Common myeloid progenitor, CD34-positive (primary cell): ENCODE data around the gene FNDC3A.

Experiments
- CTCF ChIA-PET: fragments of 350-600 bp; sonication (Branson Sonifier 250); formaldehyde crosslinking; loops from one replicate; lab custom pipeline; 2021; ENCODE audit warnings: antibody characterized with exemption; lab: Charles Lee
- POLR2A ChIA-PET: fragments of 350-600 bp; sonication (Branson Sonifier 250); formaldehyde crosslinking; loops from one replicate; lab custom pipeline; 2021; ENCODE audit warnings: antibody characterized with exemption; lab: Charles Lee
- DNase-seq, 3 donors: peaks; one replicate each; pipeline versions ENCODE4 v3.0.0 to v3.0.0-alpha.2; 2013
- H3K27ac ChIP-seq, 2 experiments: 1 replicate in 1 of 2; 2 replicates in 1 of 2; pipeline ENCODE4 v1.7.0; 2013; ENCODE audit warnings: inconsistent platforms in 2 of 2, low read length in 2 of 2, mild to moderate bottlenecking in 2 of 2, low read depth in 1 of 2, moderate library complexity in 1 of 2; ENCODE audit not compliant: severe bottlenecking in 2 of 2, insufficient read depth in 1 of 2, poor library complexity in 1 of 2
- H3K27me3 ChIP-seq, 5 experiments: replicated peaks in 2 of 5; 1 replicate in 3 of 5; 2 replicates in 2 of 5; pipeline versions ENCODE4 v1.6.1 to v1.7.0; 2013; ENCODE audit warnings: low read length in 4 of 5, mild to moderate bottlenecking in 2 of 5, moderate library complexity in 2 of 5, inconsistent platforms in 1 of 5; ENCODE audit not compliant: insufficient read depth in 5 of 5, control insufficient read depth in 4 of 5
- H3K36me3 ChIP-seq, 4 experiments: 1 replicate in 2 of 4; 2 replicates in 2 of 4; pipeline versions ENCODE4 v1.6.1 to v1.7.0; 2013; ENCODE audit warnings: low read length in 3 of 4, control low read depth in 1 of 4, mild to moderate bottlenecking in 1 of 4; ENCODE audit not compliant: control insufficient read depth in 4 of 4, insufficient read depth in 4 of 4
- H3K4me1 ChIP-seq, 4 experiments: 1 replicate in 3 of 4; 2 replicates in 1 of 4; pipeline versions ENCODE4 v1.6.1 to v1.7.1; 2013; ENCODE audit warnings: low read length in 3 of 4, mild to moderate bottlenecking in 3 of 4, control low read depth in 1 of 4, inconsistent platforms in 1 of 4, moderate library complexity in 1 of 4; ENCODE audit not compliant: control insufficient read depth in 4 of 4, insufficient read depth in 4 of 4; ENCODE audit errors: control extremely low read depth in 1 of 4
- H3K4me3 ChIP-seq, 7 experiments: 1 replicate in 4 of 7; 2 replicates in 3 of 7; pipeline versions ENCODE4 v1.5.1 to v1.7.0; 2013; ENCODE audit warnings: mild to moderate bottlenecking in 7 of 7, low read length in 6 of 7, moderate library complexity in 6 of 7, inconsistent platforms in 2 of 7, low read depth in 2 of 7, control low read depth in 1 of 7; ENCODE audit not compliant: insufficient read depth in 4 of 7, control insufficient read depth in 1 of 7; ENCODE audit errors: extremely low read depth in 1 of 7
- H3K9me3 ChIP-seq, 5 experiments: 1 replicate in 4 of 5; 2 replicates in 1 of 5; pipeline versions ENCODE4 v1.6.1 to v1.7.1; 2013; ENCODE audit warnings: low read length in 4 of 5, mild to moderate bottlenecking in 2 of 5, inconsistent platforms in 1 of 5, low read depth in 1 of 5, moderate library complexity in 1 of 5; ENCODE audit not compliant: control insufficient read depth in 4 of 5, insufficient read depth in 2 of 5; ENCODE audit errors: control extremely low read depth in 1 of 5
- WGBS: methylation state at CpG from one replicate; pipeline ENCODE4 v1.1.5; 2013; ENCODE audit not compliant: insufficient coverage; 5-methylcytosine and 5-hydroxymethylcytosine counted together

FNDC3A gene

GRCh38 chr13:49253310-49253709 is 277.6 kb downstream of the FNDC3A start:
- ChIA-PET POLR2A (no interaction called here), CTCF (interaction anchor here (1.0 to 5.9 kb wide), 5 partner anchors 14 to 406 kb away, joined by 3 to 53 read pairs (median 3); partner anchors contain the start of gene MLNR)
- Histone ChIP-seq H3K4me1 (peaks cover 29 to 89% (median 39%) of the 10 kb centered on the region in 4 experiments), H3K27me3 (no peaks in the 10 kb centered on the region), H3K9me3 (no peaks in the 10 kb centered on the region), H3K36me3 (peaks cover 12 to 27% (median 16%) of the 10 kb centered on the region in 4 experiments), H3K4me3 (peak overlapping the region in 2 of 7 experiments; percentile 6 to 56), H3K27ac (peak overlapping the region; percentile 61 to 83)
- DNase-seq = peak in 2 of 3 donors; percentile 32 to 40
- WGBS = no CpG with 5 or more reads among the region's 1 CpG

DNA sequence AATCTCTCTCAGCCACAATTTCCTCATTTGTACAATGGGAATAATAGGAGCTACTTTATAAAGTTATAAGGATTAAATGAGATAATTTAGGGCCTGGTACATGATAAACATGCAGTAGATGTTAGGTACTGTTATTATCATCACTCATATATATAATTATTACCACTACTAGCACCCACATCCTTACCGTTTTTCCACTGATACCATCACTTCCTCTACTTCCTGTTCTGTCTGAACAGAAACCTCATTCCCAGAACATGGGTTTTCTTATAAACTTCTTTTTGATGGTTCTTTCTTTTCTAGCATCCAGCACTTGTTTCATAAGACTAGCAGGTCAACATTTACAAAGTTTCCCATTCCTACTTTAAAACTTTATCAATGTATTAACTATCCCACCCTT is 278.3 kb downstream of the FNDC3A start:
- Histone ChIP-seq H3K27ac (peak overlapping the region; percentile 61 to 83), H3K9me3 (no peaks in the 10 kb centered on the region), H3K4me3 (peak overlapping the region in 2 of 7 experiments; percentile 6 to 56), H3K27me3 (no peaks in the 10 kb centered on the region), H3K36me3 (peaks cover 12 to 30% (median 16%) of the 10 kb centered on the region in 4 experiments), H3K4me1 (peaks cover 26 to 86% (median 35%) of the 10 kb centered on the region in 4 experiments)
- 0% methylated on average over 1 of the region's 1 CpG for WGBS
- ChIA-PET POLR2A (no interaction called here), CTCF (interaction anchor here (1.1 to 5.9 kb wide), 4 partner anchors 14 to 34 kb away, joined by 3 to 53 read pairs (median 6); partner anchors contain the start of gene MLNR)
- peak in 2 of 3 donors; percentile 53 to 70 for DNase-seq

DNA sequence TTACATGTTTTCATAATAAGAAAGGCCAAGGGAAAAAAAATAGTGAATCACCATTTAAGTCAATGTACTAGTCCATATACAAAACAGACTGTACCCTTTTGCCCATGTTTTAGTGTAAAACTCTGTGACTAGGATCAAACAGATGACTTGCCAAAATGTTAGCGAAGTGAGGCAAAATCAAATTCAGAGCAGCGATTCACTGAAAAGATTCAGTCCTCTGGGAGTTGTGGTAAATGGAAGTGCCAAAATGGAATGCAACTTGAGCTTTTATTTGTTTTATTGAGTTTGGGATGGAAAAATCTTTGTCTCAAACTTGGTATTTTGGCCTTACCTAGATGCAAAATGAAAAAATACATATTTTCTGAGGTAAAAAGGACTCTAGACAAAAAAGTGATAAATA is 281.1 kb downstream of the FNDC3A start:
- DNase-seq = no peak
- peaks cover 30 to 50% (median 37%) of the 10 kb centered on the region in 4 experiments for H3K36me3 ChIP-seq
- no peaks in the 10 kb centered on the region for H3K9me3 ChIP-seq
- H3K4me1 ChIP-seq = peaks cover 14 to 57% (median 21%) of the 10 kb centered on the region in 4 experiments
- no peaks in the 10 kb centered on the region for H3K27me3 ChIP-seq
- H3K27ac ChIP-seq = peak overlapping the region in 1 of 2 experiments; percentile 12
- H3K4me3 ChIP-seq = no peak overlapping the region
- ChIA-PET CTCF (interaction anchor here (0.7 to 2.1 kb wide), 4 partner anchors 9 to 1086 kb away, joined by 3 to 8 read pairs (median 5); partner anchors contain the start of gene CDADC1), POLR2A (no interaction called here)
- 91% methylated on average over 2 of the region's 2 CpGs for WGBS

DNA sequence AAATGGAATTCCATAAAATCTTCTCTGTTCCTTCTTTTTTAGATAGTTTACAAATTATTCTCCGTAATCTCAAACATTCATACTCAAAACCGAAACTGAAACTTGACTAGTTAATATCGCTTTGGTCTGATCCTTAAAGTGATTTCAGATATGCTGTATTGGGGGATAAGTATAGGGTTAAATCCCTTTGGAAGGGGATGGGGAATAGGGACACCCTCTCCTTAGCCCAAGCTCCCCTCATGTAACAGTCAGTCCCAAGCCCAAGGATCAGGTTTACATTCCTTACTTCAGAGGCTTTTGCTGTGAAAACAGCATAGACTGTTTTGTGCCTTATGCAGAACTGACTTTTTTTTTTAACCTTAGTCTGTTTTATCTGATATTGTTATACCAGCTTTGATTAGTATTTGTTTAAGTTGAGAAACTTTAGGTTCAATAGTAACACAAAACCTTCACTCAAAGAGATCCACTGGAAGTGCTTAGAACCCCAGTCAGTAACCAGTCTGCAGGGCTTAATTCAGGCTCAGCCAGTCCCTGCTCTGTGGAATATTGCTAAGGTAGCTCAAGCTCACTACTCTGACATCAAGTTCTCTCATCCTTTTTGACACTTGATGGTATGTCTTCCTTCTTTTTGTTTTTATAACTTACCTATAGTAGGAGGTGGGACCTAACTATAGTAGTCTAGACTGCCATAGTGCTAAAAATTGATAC is 282.5 kb downstream of the FNDC3A start:
- WGBS = no CpG with 5 or more reads among the region's 3 CpGs
- Histone ChIP-seq H3K36me3 (peaks cover 30 to 57% (median 43%) of the 10 kb centered on the region in 4 experiments), H3K4me3 (peak overlapping the region in 6 of 7 experiments; percentile 31 to 82 (median 61)), H3K4me1 (peaks cover 9 to 43% (median 14%) of the 10 kb centered on the region in 4 experiments), H3K9me3 (no peaks in the 10 kb centered on the region), H3K27ac (peak overlapping the region; percentile 67 to 81), H3K27me3 (no peaks in the 10 kb centered on the region)
- POLR2A ChIA-PET = no interaction called here
- CTCF ChIA-PET = interaction anchor here (0.7 to 2.1 kb wide), 8 partner anchors 10 to 25 kb away, joined by 3 to 8 read pairs (median 4); partner anchors contain the start of gene CDADC1
- DNase-seq = peak in 2 of 3 donors; percentile 54 to 63
